Measurements from ENCODE around the gene ZNF682. TPM values are rescaled to one million over a fixed set of nuclear protein-coding genes. Genes with fewer than 3 reads are reported as not detected.

ZNF682 gene
- total and polyA plus RNA-seq, 2 of the 8 experiments (the other 6 are each of a cell fraction or from before 2014, with no cell fraction given): 4.3 to 27.5 TPM

- TF ChIP-seq TAF7 (optimal IDR thresholded peaks at IDR 0.05; ENCODE audit: borderline replicate concordance, low read depth, low read length) (peak; percentile 68), CEBPB (IDR thresholded peaks at IDR 0.05; ENCODE audit: low read depth, low read length) (peak; percentile 69), POLR2AphosphoS5 (IDR thresholded peaks at IDR 0.05; ENCODE audit: low read depth, low read length) (peak; percentile 93), RAD21 (IDR thresholded peaks at IDR 0.05 in 1 of 2, conservative IDR thresholded peaks at IDR 0.05 in 1 of 2; ENCODE audit: low read depth in 2 of 2, low read length in 2 of 2) (peak in 1 of 2 experiments; percentile 8; a peak in 1 of 4 replicates), POU5F1 (IDR thresholded peaks at IDR 0.05; ENCODE audit: low read depth, low read length) (no peak), CHD7 (IDR thresholded peaks at IDR 0.05; ENCODE audit: insufficient replicate concordance, low read length) (no peak)
- TF ChIP-seq, protein P1, sequence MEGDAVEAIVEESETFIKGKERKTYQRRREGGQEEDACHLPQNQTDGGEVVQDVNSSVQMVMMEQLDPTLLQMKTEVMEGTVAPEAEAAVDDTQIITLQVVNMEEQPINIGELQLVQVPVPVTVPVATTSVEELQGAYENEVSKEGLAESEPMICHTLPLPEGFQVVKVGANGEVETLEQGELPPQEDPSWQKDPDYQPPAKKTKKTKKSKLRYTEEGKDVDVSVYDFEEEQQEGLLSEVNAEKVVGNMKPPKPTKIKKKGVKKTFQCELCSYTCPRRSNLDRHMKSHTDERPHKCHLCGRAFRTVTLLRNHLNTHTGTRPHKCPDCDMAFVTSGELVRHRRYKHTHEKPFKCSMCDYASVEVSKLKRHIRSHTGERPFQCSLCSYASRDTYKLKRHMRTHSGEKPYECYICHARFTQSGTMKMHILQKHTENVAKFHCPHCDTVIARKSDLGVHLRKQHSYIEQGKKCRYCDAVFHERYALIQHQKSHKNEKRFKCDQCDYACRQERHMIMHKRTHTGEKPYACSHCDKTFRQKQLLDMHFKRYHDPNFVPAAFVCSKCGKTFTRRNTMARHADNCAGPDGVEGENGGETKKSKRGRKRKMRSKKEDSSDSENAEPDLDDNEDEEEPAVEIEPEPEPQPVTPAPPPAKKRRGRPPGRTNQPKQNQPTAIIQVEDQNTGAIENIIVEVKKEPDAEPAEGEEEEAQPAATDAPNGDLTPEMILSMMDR (IDR thresholded peaks at IDR 0.05; ENCODE audit: control extremely low read depth in 1 of 3, insufficient read depth in 1 of 3, low read depth in 1 of 3, low read length in 3 of 3): peak in 1 of 3 experiments; percentile 6; a peak in 1 of 4 replicates
Observed at GRCh38 chr19:20077791-20078463, 38.6 kb upstream of the ZNF682 start, which contains the start of gene ZNF90 (continued).
